Smooth muscle cell (in vitro differentiated cells): Measurements from ENCODE around the gene EFCAB6. TPM values are rescaled to one million over a fixed set of nuclear protein-coding genes. Genes with fewer than 3 reads are reported as not detected.

Experiments
- DNase-seq: peaks from one replicate; lab custom pipeline; 2025; ENCODE audit not compliant: unreplicated experiment; lab: John Stamatoyannopoulos, UW
- H2AFZ ChIP-seq: fragments of 200-600 bp; sonication (generic); 2 replicates; pipeline ENCODE4 v1.6.0; 2016; ENCODE audit warnings: antibody characterized with exemption, low read depth, mild to moderate bottlenecking
- H3F3A ChIP-seq: fragments of 200-600 bp; sonication (generic); 2 replicates; pipeline ENCODE4 v1.6.0; 2017; ENCODE audit warnings: antibody characterized with exemption, low read depth
- H3K27ac ChIP-seq: fragments of 200-600 bp; sonication (generic); 2 replicates; pipeline ENCODE4 v1.5.1; 2016; ENCODE audit warnings: low read depth, mild to moderate bottlenecking
- H3K27me3 ChIP-seq: fragments of 200-600 bp; sonication (generic); 2 replicates; pipeline ENCODE4 v1.6.1; 2016; ENCODE audit warnings: low read depth, mild to moderate bottlenecking
- H3K36me3 ChIP-seq: fragments of 200-600 bp; sonication (generic); 2 replicates; pipeline ENCODE4 v1.5.1; 2016; ENCODE audit warnings: low read depth
- H3K4me1 ChIP-seq: fragments of 200-600 bp; sonication (generic); 2 replicates; pipeline ENCODE4 v1.5.1; 2016; ENCODE audit warnings: low read depth
- H3K4me2 ChIP-seq: fragments of 200-600 bp; sonication (generic); 2 replicates; pipeline ENCODE4 v1.6.0; 2016; ENCODE audit warnings: mild to moderate bottlenecking
- H3K4me3 ChIP-seq: fragments of 200-600 bp; sonication (generic); 2 replicates; pipeline ENCODE4 v1.5.1; 2016; ENCODE audit warnings: mild to moderate bottlenecking
- H3K79me2 ChIP-seq: fragments of 200-600 bp; sonication (generic); 2 replicates; pipeline ENCODE4 v1.6.0; 2016; ENCODE audit warnings: low read depth, mild to moderate bottlenecking
- H3K9ac ChIP-seq: fragments of 200-600 bp; sonication (generic); 2 replicates; pipeline ENCODE4 v1.6.0; 2016; ENCODE audit warnings: low read depth
- H3K9me3 ChIP-seq: fragments of 200-600 bp; sonication (generic); replicated peaks from 2 replicates; pipeline ENCODE4 v1.5.1; 2016; ENCODE audit warnings: low read depth
- H4K20me1 ChIP-seq: fragments of 200-600 bp; sonication (generic); 2 replicates; pipeline ENCODE4 v1.6.0; 2016; ENCODE audit warnings: low read depth
- WGBS: methylation state at CpG from one replicate; pipeline ENCODE4 v1.1.7; 2016; ENCODE audit warnings: low lambda C conversion rate; 5-methylcytosine and 5-hydroxymethylcytosine counted together
- polyA plus RNA-seq: library from polyadenylated mRNA; unstranded; fragments of >200 nt; fragmentation: Nextera tagmentation; extraction: Ambion mirVana; gene quantifications from 2 replicates; pipeline ENCODE4 v1.2.1, GENCODE V29; 2016
- total RNA-seq: library from RNA; depleted of rRNA; stranded (reverse); fragments of >200 nt; gene quantifications from 2 replicates; pipeline ENCODE4 v1.2.3, GENCODE V29; 2014
- TF ChIP-seq, protein P1 (sequence below): fragments of 200-600 bp; sonication (generic); IDR thresholded peaks from 2 replicates; pipeline ENCODE4 v1.5.1; 2017; ENCODE audit warnings: borderline replicate concordance, mild to moderate bottlenecking, antibody characterized with exemption; ENCODE audit not compliant: insufficient read depth, poor library complexity, severe bottlenecking

EFCAB6 gene
- total and polyA plus RNA-seq, 2 experiments from 2014 or later = 0.80 to 2.9 TPM

DNA sequence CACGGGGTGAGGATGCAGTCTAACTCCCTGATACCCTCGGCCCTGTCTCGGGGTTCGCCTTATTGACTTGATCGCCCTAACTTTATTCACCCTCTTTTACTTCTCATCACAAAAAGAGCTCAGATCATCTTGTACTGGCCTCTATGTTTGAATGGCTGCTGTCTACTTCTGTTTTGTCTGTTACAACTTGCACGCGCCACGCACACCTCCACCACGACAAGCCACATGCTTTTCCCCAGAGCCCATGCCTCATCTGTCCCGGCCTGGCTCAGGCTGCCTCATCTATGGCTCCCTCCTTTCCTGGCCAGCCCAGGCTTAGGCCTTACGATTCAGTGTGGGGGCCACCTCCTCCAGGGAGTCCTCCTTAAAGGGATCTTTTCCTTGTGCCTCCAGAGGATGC, 180.9 kb downstream of the EFCAB6 start:
- Histone ChIP-seq H3K36me3 (no peaks in the 10 kb centered on the region), H3K4me2 (no peak overlapping the region), H3F3A (no peaks in the 10 kb centered on the region), H2AFZ (no peak overlapping the region), H4K20me1 (no peaks in the 10 kb centered on the region), H3K4me1 (no peaks in the 10 kb centered on the region), H3K9me3 (no peaks in the 10 kb centered on the region), H3K79me2 (no peaks in the 10 kb centered on the region), H3K4me3 (no peak overlapping the region), H3K27me3 (no peaks in the 10 kb centered on the region), H3K27ac (no peak overlapping the region), H3K9ac (no peak overlapping the region)
- 95% methylated on average over 11 of the region's 11 CpGs for WGBS
- no peak for DNase-seq
- TF ChIP-seq, protein P1, sequence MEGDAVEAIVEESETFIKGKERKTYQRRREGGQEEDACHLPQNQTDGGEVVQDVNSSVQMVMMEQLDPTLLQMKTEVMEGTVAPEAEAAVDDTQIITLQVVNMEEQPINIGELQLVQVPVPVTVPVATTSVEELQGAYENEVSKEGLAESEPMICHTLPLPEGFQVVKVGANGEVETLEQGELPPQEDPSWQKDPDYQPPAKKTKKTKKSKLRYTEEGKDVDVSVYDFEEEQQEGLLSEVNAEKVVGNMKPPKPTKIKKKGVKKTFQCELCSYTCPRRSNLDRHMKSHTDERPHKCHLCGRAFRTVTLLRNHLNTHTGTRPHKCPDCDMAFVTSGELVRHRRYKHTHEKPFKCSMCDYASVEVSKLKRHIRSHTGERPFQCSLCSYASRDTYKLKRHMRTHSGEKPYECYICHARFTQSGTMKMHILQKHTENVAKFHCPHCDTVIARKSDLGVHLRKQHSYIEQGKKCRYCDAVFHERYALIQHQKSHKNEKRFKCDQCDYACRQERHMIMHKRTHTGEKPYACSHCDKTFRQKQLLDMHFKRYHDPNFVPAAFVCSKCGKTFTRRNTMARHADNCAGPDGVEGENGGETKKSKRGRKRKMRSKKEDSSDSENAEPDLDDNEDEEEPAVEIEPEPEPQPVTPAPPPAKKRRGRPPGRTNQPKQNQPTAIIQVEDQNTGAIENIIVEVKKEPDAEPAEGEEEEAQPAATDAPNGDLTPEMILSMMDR = no peak

DNA sequence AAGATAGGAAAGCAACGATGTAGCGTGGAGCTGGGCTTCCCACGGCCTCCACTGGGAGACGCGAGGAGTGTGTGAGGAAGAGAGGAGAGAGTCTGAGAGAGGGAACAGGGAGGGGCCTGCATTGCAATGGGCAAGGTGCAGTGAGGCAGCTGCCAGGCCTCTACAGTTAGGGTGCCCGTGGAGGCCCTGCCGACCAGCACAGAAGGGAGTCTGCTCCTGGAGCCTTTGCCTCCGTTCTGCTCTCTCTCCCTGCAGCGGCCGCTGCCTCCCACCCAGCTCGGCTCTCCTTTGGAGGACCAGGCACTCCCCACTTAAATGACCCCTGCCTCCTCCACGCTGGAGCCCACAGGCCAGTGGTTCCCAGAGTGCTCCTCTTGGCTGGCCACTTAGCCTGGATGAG, 181.7 kb downstream of the EFCAB6 start:
- no peaks in the 10 kb centered on the region for H4K20me1 ChIP-seq
- H3K79me2 ChIP-seq = no peaks in the 10 kb centered on the region
- TF ChIP-seq, protein P1 = no peak
- H3K36me3 ChIP-seq = no peaks in the 10 kb centered on the region
- H3K4me2 ChIP-seq = no peak overlapping the region
- H3K27me3 ChIP-seq = no peaks in the 10 kb centered on the region
- H2AFZ ChIP-seq = no peak overlapping the region
- DNase-seq = no peak
- no peaks in the 10 kb centered on the region for H3K9me3 ChIP-seq
- no peaks in the 10 kb centered on the region for H3K4me1 ChIP-seq
- no peak overlapping the region for H3K27ac ChIP-seq
- 80% methylated on average over 12 of the region's 12 CpGs for WGBS
- no peak overlapping the region for H3K4me3 ChIP-seq
- H3F3A ChIP-seq = no peaks in the 10 kb centered on the region
- no peak overlapping the region for H3K9ac ChIP-seq

DNA sequence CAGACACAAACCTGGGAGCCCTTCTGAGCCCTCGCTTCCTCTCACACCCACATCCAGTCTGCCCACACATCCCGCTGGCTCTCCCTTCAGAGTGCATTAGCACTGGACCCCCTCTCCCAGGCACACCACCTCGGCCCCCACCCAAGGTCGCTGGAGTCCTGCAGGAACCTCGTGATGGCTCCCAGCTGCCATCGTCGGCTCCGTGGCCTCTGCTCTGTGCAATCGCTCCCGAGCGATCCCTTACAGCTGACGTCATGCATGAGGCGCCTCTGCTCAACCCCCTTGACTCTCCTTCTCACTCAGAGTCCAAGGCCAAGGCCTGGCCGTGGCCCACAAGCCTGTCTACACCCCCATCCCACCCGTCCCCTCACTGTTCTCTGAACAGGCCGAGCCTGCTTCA, 183.9 kb downstream of the EFCAB6 start:
- H3K27me3 ChIP-seq = no peaks in the 10 kb centered on the region
- no peaks in the 10 kb centered on the region for H3K9me3 ChIP-seq
- no peaks in the 10 kb centered on the region for H4K20me1 ChIP-seq
- H3K36me3 ChIP-seq = no peaks in the 10 kb centered on the region
- H3K27ac ChIP-seq = no peak overlapping the region
- no peak overlapping the region for H2AFZ ChIP-seq
- H3K9ac ChIP-seq = no peak overlapping the region
- no peak for DNase-seq
- H3K4me2 ChIP-seq = no peak overlapping the region
- WGBS = 95% methylated on average over 16 of the region's 16 CpGs
- no peaks in the 10 kb centered on the region for H3K79me2 ChIP-seq
- no peak overlapping the region for H3K4me3 ChIP-seq
- no peaks in the 10 kb centered on the region for H3F3A ChIP-seq
- TF ChIP-seq, protein P1 = no peak
- H3K4me1 ChIP-seq = no peaks in the 10 kb centered on the region

DNA sequence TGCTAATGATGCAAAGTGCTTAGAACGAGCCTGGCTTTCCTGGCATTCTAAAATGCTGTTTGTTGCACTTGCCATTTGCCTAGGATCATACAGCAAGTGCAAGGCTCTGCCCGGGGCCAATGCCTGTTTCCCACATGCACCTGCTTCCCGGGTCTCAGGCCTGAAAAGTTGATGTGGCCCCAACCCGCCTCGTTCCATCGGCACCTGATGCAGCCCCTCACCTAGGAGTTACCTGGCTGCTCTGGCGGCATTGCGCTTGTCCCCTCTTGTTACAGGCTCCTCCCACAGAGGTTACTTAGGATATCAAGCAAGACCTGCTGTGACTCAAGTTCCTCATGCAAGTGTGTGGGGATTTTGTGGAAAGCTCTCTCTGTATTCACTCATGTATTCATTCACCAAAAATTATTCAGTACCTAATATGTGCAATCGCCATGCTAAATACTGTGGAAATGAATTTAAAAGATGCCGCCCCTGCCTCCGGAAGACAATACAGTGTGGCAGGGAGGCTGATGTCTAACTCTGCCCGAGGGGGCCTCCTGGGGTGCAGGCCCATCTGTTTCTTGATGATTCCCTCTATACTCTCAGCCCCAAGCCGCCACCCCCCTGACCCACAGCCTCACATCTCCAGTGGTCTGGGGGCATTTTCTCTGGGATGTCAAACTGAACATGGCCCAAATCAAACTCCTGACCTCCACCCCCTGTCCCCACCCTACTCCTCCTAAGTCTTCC, 184.5 kb downstream of the EFCAB6 start:
- H3K9me3 ChIP-seq = no peaks in the 10 kb centered on the region
- no peak overlapping the region for H3K4me2 ChIP-seq
- H3F3A ChIP-seq = no peaks in the 10 kb centered on the region
- no peaks in the 10 kb centered on the region for H4K20me1 ChIP-seq
- no peaks in the 10 kb centered on the region for H3K4me1 ChIP-seq
- H3K9ac ChIP-seq = no peak overlapping the region
- H3K36me3 ChIP-seq = no peaks in the 10 kb centered on the region
- H3K27ac ChIP-seq = no peak overlapping the region
- no peak overlapping the region for H2AFZ ChIP-seq
- TF ChIP-seq, protein P1 = no peak
- no peaks in the 10 kb centered on the region for H3K27me3 ChIP-seq
- WGBS = 81% methylated on average over 12 of the region's 13 CpGs
- DNase-seq = no peak
- H3K79me2 ChIP-seq = no peaks in the 10 kb centered on the region
- H3K4me3 ChIP-seq = no peak overlapping the region
